A172 (cell line): ENCODE data around the gene ATP9A. TPM values are rescaled to one million over a fixed set of nuclear protein-coding genes. Genes with fewer than 3 reads are reported as not detected.
A peak's percentile ranks its signal among the peaks of the same experiment; 100 is the strongest.

Source experiments
- DNase-seq: peaks from one replicate; pipeline ENCODE4 v3.0.0-alpha.2; 2015; ENCODE audit warnings: low spot score
- total RNA-seq: library from RNA; depleted of rRNA; stranded (reverse); fragments of >200 nt; shearing (Covaris generic); gene quantifications from 2 replicates; pipeline ENCODE4 v1.2.3, GENCODE V29; 2014; rRNA removed

ATP9A gene
- total RNA-seq, 1 experiment from 2014 or later: 19.5 TPM

- peak; percentile 78 for DNase-seq
Observed at GRCh38 chr20:51554538-51555165, 213.5 kb downstream of the ATP9A start.

- DNase-seq: peak; percentile 68
Observed at GRCh38 chr20:51553897-51554486, 214.2 kb downstream of the ATP9A start.

GRCh38 chr20:51551186-51551585 is 217.0 kb downstream of the ATP9A start:
- DNase-seq: no peak

GRCh38 chr20:51549474-51549873 is 218.7 kb downstream of the ATP9A start:
- no peak for DNase-seq

GRCh38 chr20:51547951-51548350 is 220.2 kb downstream of the ATP9A start:
- DNase-seq: no peak

Other genes starting within 250 kb of the ATP9A start
- gene NFATC2, start 225.7 kb downstream of the ATP9A start, total RNA-seq: 0.28 and 0.43 TPM in 2 replicates
- gene SALL4, start 34.1 kb upstream of the ATP9A start, total RNA-seq: 0.02 TPM in 1 of 2 replicates, not detected in the other